SKM-1 (cell line): ENCODE data around the gene FAM131A.

ENCODE experiments used
- DNase-seq: peaks from one replicate; lab custom pipeline; 2025; ENCODE audit not compliant: unreplicated experiment; lab: John Stamatoyannopoulos, UW

FAM131A gene

DNA sequence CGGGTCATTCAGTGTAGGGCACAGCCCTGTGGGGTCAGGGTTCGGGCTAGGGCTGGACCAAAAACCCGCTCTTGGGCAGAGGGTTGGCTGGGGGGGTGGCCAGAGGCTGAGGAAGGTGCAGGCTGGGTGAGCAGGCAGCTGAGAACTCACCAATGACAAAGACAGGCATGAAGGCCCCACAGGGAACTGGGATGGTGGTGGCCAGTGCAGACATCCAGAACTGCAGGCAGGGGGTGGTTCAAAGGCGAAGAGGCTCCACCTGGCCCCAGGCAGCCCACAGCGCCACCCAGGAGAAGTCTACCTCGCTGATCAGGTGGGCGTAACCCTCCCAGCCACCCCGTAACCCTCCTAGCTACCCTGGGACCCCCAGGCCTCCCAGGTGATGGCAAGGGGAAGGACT lies 17.4 kb downstream of the FAM131A start:
- DNase-seq, result no peak

- DNase-seq, result no peak
Observed at GRCh38 chr3:184355261-184356040, 18.1 kb downstream of the FAM131A start.

DNA sequence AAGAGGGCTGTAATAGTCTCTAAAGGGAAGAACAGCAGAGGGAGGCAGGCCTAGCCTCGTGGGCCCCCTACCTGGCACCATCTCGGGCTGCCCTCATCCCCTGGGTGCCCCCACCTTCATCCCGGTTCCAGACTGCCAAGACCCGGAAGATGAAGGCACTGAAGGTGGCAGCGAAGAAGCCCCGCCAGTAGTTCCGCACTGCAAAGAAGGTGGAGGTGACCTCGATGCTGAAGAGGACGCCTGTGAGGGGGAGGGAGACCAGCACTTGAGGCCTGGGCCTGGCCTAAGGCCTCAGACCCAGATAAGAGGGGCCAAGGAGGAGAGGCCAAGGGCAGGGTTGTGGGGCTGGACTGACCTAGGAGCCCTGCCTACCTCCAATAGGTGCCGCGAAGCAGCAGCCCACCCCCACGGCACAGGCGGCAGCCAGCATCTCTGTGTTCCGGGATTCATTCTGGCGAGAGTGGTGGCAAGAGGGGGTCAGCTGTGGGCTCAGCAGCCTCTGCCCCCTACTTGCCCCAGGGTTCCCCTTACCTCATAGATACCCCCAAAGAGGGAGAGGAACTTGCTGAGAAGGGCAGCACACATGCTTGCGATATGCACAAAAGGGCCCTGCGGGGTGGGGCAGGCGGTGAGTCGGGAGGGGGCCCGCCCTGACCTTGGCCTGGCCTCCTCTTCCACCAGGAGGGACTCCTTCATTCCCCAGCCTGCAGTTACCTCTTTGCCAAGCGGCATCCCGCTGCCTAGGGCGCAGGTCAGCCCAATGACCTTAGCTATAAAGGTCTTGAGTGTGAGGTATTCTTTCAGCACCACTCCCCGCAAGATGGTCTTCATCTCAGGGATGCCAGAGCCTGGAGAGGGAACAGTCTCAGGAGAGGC lies 20.1 kb downstream of the FAM131A start:
- no peak for DNase-seq

GRCh38 chr3:184358124-184358767 lies 20.8 kb downstream of the FAM131A start:
- DNase-seq, result no peak

- DNase-seq, result no peak
Observed at GRCh38 chr3:184358921-184359350, 21.5 kb downstream of the FAM131A start.

GRCh38 chr3:184359610-184360009 lies 22.2 kb downstream of the FAM131A start:
- DNase-seq, result no peak

DNA sequence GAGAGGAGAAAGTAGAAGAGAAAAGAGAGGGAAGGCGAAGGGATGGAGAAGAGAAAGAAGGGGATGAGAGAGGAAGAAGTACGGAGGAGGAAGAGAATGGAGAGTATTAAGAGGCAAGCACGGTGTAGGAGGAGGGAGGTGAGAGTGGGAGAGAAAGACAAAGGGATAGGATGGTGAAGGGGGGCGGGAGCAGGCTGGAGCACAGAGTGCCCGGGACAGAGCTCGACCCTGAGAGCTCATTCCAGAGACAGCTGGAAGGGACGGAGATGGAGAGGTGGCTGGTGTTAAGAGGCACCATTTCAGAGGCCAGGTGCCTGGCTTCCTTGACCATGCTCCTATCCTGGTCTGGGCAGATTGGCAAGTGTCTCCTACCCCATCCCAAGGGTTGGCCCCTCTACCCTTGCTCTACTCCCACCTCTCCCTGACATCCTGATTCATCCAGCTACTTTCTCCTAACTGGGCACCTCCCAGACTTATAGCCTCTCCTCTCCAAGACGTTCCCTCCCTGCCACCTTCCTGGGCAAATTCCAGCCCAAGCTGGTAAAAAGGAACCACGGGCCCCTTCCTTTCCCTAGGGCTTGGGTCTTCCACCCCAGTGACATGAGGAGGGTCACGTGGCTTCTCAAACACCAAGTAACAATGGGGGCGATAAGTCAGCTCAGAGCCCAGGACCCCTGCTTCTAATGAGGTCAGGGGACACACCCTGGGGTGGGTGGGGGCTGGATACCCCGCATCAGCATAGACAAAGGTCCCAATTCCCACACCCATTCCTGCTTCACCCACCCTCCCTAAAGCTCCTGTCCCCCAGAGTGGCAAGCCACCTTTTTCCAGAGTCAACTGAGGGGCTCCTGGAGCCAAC lies 22.9 kb downstream of the FAM131A start:
- no peak for DNase-seq

- no peak for DNase-seq
Observed at GRCh38 chr3:184360929-184361531, 23.6 kb downstream of the FAM131A start.

DNA sequence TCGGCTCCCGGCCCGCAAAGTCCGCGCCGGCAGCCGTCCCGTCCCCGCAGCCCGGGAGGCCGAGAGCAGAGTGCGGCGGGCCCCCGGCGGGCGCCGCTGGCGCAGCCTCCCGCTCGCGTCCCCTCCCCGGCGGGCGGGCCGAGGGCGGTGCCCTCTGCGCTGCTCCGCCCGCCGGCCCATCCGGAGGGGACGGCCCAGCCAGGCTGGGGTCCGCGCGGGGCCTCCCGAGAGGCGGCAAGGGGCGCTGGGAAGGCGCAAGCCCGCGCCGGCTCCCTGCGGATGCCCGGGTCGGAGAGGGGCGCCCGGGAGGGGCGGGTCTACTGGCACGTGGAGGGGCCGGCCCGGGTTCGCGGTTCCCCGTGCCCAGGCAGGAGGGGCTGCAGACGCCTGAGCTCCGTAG lies 24.1 kb downstream of the FAM131A start, which contains the start of the genes CLCN2 and POLR2H:
Gene CLCN2 (minus strand): TSS at position 74 of the 400 bp plus-strand sequence. CDS start 126 bp downstream, outside the sequence.
Gene POLR2H (plus strand): TSS at position 179 of the 400 bp plus-strand sequence. CDS start 1,783 bp downstream, outside the sequence.
- DNase-seq, result no peak

DNA sequence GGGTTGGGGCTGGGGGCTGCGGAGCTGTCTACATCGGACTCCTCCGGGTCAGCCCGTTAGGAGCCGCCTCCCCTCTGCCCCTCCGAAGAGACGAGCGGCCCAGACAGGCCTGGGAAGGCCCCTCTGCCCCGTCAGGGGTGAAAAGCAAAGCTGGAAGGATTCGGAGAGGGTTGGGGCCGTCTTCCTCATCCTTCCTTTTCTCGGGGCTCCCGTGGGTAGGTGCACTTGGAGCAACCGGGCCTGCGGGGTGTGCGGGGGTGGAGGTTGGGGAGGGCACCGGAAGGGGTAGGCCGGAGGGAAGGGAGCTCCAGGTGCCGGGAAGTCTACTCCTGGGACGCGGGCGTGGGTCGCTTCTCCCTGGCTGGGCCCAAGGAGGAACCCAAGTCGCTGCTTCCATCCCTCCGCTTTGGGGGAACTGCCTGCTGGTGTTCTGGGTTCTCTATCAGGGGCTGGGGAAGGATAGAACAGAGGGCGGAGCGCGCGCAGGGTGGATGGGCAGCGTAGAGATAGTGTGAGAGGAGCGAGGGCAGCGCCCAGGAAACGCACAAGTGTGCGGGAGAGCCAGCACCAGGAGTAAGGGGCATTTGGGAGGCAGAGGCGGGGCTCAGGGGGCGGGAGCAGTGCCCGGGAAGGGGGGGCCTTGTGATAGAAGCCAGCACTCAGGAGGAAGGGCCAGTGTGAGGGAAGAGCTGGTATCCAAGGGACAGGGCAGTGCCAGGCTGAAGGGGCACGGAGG lies 24.7 kb downstream of the FAM131A start:
- DNase-seq, result no peak

DNA sequence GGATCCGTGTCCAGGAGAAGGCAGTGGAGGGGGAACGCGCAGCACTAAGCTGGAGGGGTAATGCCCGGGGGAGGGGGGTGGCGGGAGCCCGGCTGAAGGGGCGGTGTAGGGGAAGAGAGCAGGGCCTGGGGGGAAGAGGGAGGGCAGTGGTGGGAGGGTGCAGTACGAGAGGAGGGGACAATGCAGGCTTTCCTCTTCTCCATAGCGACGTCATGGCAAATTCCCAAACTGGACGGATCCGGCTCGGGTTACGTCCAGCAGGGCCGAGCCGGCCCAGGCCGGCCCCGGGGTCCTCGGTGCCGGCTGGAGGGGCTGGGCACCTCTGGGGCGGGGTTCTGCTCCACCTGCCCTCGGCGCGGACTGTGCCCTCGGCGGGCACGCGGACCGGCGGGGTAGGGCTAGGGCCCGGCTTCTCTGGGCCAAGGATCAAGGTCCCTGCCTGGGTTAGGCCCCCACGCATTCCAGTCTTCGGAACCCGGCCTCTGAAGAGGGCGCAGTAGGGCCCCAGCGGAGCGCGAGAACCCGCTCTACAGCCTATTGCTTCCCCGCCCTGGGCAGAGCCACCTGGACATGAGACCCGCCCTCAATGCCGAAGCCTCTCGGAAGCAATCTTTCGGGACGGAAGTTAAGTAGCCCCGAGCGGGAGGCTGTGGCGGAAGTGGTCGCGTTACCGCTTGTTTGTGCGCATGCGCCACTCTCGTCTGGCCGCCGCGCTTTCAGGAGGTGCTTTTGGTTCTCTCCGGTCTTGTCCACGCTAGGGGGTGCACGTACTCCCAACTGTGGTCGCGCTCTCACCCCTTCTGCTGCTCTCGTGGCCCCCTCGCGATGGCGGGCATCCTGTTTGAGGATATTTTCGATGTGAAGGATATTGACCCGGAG lies 25.5 kb downstream of the FAM131A start:
- peak; percentile 98 for DNase-seq

GRCh38 chr3:184366619-184367289 lies 29.4 kb downstream of the FAM131A start:
- DNase-seq, result no peak

- no peak for DNase-seq
Observed at GRCh38 chr3:184368116-184368515, 30.7 kb downstream of the FAM131A start.

DNA sequence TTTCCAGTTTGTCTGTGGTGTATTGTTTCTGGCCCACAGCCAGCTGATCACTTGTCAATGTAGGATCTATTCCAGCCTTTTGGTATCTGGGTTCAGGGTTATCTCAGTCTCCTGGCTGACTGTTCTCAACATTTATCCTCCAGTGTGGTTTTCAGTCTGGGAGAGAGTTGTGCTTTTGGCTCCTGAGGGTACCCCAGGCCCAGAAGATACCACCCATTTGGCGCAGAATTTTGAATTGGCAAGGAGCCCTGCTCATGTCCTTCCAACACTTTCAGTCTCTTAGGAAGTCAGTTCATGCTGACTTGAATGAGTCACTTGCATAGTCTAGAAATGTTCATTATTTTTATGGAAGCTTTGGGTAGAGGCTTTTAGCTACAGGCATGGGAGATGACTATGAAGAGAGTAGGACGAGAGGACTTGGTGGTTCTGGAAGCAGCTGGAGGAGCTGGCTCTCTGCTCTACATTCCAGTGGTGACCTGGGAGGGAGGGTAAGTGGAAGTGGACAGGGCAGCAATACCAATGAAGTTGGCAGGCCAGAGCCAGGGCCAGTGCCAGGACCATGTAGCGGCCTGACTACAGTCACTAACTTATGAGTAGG lies 31.3 kb downstream of the FAM131A start:
- DNase-seq, result no peak

GRCh38 chr3:184371570-184372018 lies 34.2 kb downstream of the FAM131A start:
- DNase-seq, result peak; percentile 29

DNA sequence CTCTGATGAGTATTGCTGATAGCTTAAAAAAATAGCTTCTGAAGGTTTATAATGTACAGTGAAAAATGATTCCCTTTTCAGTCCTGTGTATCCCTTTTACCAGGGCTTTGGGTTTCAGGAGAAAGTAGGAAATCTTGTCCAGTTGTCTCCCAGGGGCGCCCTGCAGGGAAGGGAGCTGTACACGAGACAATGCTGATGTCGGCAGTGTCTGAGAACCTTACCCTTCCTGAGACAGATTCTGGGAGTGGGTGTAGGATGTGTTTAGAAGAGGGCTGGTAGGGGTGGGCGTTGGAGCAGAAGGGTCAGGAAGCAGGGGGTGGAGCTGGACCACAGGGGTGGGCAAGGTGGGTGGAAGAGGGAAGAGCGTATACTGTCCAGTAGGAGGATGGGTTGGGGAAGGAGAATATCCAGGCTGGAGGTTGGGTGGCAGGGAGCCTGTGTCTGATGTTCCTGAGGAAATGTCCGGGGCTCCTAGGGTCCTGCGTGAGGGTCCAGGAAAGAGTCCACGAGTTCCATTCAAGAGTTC lies 35.0 kb downstream of the FAM131A start:
- DNase-seq, result no peak

DNA sequence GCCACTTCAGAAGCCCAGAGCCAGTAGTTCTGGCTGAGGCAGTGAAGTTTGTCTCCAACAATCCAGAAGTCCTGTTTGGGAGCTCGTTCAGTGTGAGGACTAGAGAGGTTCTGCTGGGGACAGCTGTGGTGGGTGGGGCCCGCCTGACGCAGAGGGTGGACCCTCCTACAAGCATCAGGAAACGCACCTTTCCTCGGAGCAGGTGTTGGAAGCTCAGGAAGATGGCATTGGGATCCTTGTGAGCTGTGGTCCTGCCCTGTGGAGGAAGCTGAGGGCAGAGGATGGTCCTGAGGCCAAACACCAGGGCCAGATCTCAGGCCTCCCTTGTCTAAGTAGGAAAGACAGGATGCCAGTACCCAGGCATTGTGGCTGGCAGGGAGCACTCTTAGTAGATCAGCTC lies 35.5 kb downstream of the FAM131A start:
- no peak for DNase-seq
